ENCODE results near the gene NUP98. TPM values are rescaled to one million over a fixed set of nuclear protein-coding genes. Genes with fewer than 3 reads are reported as not detected.
A peak's percentile ranks its signal among the peaks of the same experiment; 100 is the strongest.

Gene NUP98
- polyA plus RNA-seq, 2 of the 4 experiments (the other 2 are of a cell fraction): 54.2 to 121 TPM

- peaks cover 35% of the 10 kb centered on the region for H3K4me1 ChIP-seq
- peak overlapping the region; percentile 95 to 98 for H3K27ac ChIP-seq
- H3K4me3 ChIP-seq: peak overlapping the region; percentile 84
- WGBS (ENCODE audit: missing lambda C conversion rate): 24% methylated on average over 39 of the region's 44 CpGs
- peak; percentile 80 to 93 for DNase-seq (ENCODE audit: low read depth in 1 of 2, low spot score in 1 of 2)
- H3K4me2 ChIP-seq: peak overlapping the region; percentile 84
- ChIA-PET POLR2A (interaction anchor here (0.7 to 2.2 kb wide), 11 partner anchors 11 to 231 kb away, joined by 3 to 44 read pairs (median 5); partner anchors contain the start of genes PGAP2 and STIM1), CTCF (interaction anchor here (0.8 to 27.8 kb wide), 23 partner anchors 8 to 388 kb away, joined by 3 to 919 read pairs (median 4); partner anchors contain the start of genes PGAP2 and STIM1)
- no peak for FAIRE-seq
- TF ChIP-seq TFCP2L1 (CRISPR knock-in tag; IDR thresholded peaks at IDR 0.05) (no peak), BHLHE40 (IDR thresholded peaks at IDR 0.05; ENCODE audit: low read depth, low read length) (no peak), HOXA7 (CRISPR knock-in tag; IDR thresholded peaks at IDR 0.05) (no peak), ZFP36 (IDR thresholded peaks at IDR 0.05; ENCODE audit: borderline replicate concordance, partially characterized antibody) (no peak), MAFK (IDR thresholded peaks at IDR 0.05; ENCODE audit: partially characterized antibody) (peak; percentile 17), PBX3 (IDR thresholded peaks at IDR 0.05) (no peak), MAZ (IDR thresholded peaks at IDR 0.05; ENCODE audit: borderline replicate concordance, low read depth, low read length) (no peak), MYC (IDR thresholded peaks at IDR 0.05; ENCODE audit: borderline replicate concordance, low read length) (peak; percentile 92), HMGXB4 (CRISPR knock-in tag; IDR thresholded peaks at IDR 0.05; ENCODE audit: borderline replicate concordance) (peak; percentile 82; the same call in 1 of the 2 replicates), RARB (CRISPR knock-in tag; IDR thresholded peaks at IDR 0.05) (no peak), CHD4 (IDR thresholded peaks at IDR 0.05; ENCODE audit: borderline replicate concordance) (no peak), POLR2A (IDR thresholded peaks at IDR 0.05; ENCODE audit: low read length) (peak; percentile 42), EHF (CRISPR knock-in tag; IDR thresholded peaks at IDR 0.05) (no peak), JUN (IDR thresholded peaks at IDR 0.05) (peak in 1 of 2 experiments; percentile 58; a peak in 1 of 5 replicates), MAX (IDR thresholded peaks at IDR 0.05) (peak; percentile 98), PHF8 (IDR thresholded peaks at IDR 0.05; ENCODE audit: borderline replicate concordance, low read depth) (peak; percentile 82; the same call in 1 of the 2 replicates), ZC3H11A (IDR thresholded peaks at IDR 0.05) (no peak), EP300 (IDR thresholded peaks at IDR 0.05) (no peak), RAD21 (conservative IDR thresholded peaks at IDR 0.05 in 1 of 2, IDR thresholded peaks at IDR 0.05 in 1 of 2) (peak; percentile 39 to 47), TP53 (CRISPR knock-in tag; IDR thresholded peaks at IDR 0.05) (peak; percentile 59; the same call in 1 of the 2 replicates), GATA3 (IDR thresholded peaks at IDR 0.05; ENCODE audit: borderline replicate concordance) (0 out of 2 replicates have a peak, but pooled peaks have one; percentile 9), SMC3 (IDR thresholded peaks at IDR 0.05) (peak; percentile 74), NR3C1 (IDR thresholded peaks at IDR 0.05) (no peak), FOSL2 (IDR thresholded peaks at IDR 0.05) (no peak), FOSL2 (CRISPR knock-in tag; IDR thresholded peaks at IDR 0.05) (no peak), NFE2L2 (conservative IDR thresholded peaks at IDR 0.05; ENCODE audit: low read length) (no peak), ZSCAN20 (CRISPR knock-in tag; IDR thresholded peaks at IDR 0.05) (no peak)
- TF ChIP-seq, protein P1, sequence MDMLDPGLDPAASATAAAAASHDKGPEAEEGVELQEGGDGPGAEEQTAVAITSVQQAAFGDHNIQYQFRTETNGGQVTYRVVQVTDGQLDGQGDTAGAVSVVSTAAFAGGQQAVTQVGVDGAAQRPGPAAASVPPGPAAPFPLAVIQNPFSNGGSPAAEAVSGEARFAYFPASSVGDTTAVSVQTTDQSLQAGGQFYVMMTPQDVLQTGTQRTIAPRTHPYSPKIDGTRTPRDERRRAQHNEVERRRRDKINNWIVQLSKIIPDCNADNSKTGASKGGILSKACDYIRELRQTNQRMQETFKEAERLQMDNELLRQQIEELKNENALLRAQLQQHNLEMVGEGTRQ (IDR thresholded peaks at IDR 0.05): peak; percentile 43; the same call in 1 of the 2 replicates
- TF ChIP-seq, protein P2, sequence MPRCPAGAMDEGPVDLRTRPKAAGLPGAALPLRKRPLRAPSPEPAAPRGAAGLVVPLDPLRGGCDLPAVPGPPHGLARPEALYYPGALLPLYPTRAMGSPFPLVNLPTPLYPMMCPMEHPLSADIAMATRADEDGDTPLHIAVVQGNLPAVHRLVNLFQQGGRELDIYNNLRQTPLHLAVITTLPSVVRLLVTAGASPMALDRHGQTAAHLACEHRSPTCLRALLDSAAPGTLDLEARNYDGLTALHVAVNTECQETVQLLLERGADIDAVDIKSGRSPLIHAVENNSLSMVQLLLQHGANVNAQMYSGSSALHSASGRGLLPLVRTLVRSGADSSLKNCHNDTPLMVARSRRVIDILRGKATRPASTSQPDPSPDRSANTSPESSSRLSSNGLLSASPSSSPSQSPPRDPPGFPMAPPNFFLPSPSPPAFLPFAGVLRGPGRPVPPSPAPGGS (IDR thresholded peaks at IDR 0.05): peak; percentile 10; the same call in 1 of the 3 replicates
- TF ChIP-seq, protein P3, sequence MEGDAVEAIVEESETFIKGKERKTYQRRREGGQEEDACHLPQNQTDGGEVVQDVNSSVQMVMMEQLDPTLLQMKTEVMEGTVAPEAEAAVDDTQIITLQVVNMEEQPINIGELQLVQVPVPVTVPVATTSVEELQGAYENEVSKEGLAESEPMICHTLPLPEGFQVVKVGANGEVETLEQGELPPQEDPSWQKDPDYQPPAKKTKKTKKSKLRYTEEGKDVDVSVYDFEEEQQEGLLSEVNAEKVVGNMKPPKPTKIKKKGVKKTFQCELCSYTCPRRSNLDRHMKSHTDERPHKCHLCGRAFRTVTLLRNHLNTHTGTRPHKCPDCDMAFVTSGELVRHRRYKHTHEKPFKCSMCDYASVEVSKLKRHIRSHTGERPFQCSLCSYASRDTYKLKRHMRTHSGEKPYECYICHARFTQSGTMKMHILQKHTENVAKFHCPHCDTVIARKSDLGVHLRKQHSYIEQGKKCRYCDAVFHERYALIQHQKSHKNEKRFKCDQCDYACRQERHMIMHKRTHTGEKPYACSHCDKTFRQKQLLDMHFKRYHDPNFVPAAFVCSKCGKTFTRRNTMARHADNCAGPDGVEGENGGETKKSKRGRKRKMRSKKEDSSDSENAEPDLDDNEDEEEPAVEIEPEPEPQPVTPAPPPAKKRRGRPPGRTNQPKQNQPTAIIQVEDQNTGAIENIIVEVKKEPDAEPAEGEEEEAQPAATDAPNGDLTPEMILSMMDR (IDR thresholded peaks at IDR 0.05): peak; percentile 88
- TF ChIP-seq, protein P4, sequence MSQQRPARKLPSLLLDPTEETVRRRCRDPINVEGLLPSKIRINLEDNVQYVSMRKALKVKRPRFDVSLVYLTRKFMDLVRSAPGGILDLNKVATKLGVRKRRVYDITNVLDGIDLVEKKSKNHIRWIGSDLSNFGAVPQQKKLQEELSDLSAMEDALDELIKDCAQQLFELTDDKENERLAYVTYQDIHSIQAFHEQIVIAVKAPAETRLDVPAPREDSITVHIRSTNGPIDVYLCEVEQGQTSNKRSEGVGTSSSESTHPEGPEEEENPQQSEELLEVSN (IDR thresholded peaks at IDR 0.05; ENCODE audit: borderline replicate concordance, low read depth): peak; percentile 97
- no peaks in the 10 kb centered on the region for H3K9me3 ChIP-seq
- peak; percentile 70 to 86 for ATAC-seq
Measured at GRCh38 chr11:3841426-3842350, 44.3 kb upstream of the NUP98 start.

All from A549 (cell line).